CD1c-positive myeloid dendritic cell (primary cell): ENCODE data around the gene RHBDD2.
"Not testable (repeated sequence)": the region's sequence is repeated elsewhere in the genome, so short reads cannot be mapped to it uniquely, and the experiment has no call there.

ENCODE experiments used
- DNase-seq: peaks from one replicate; pipeline ENCODE4 v3.0.0-alpha.2; 2016; ENCODE audit errors: extremely low spot score

Gene RHBDD2

GRCh38 chr7:75866489-75867389 is 12.1 kb upstream of the RHBDD2 start:
- DNase-seq, result peak; percentile 67

GRCh38 chr7:75867390-75867717 is 11.5 kb upstream of the RHBDD2 start:
- no peak for DNase-seq

- DNase-seq, result no peak
Measured at GRCh38 chr7:75868153-75868552, 10.7 kb upstream of the RHBDD2 start.

- no peak for DNase-seq
Measured at GRCh38 chr7:75869776-75870379, 9.0 kb upstream of the RHBDD2 start.

- DNase-seq, result peak; percentile 59
Measured at GRCh38 chr7:75870557-75871161, 8.2 kb upstream of the RHBDD2 start.

- DNase-seq, result peak; percentile 92
Measured at GRCh38 chr7:75872073-75872782, 6.6 kb upstream of the RHBDD2 start.

- not testable (repeated sequence) for DNase-seq
Measured at GRCh38 chr7:75874180-75874579, 4.7 kb upstream of the RHBDD2 start.

- peak; percentile 34 for DNase-seq
Measured at GRCh38 chr7:75875113-75876080, 3.4 kb upstream of the RHBDD2 start.

- DNase-seq, result peak; percentile 90
Measured at GRCh38 chr7:75876126-75876881, 2.5 kb upstream of the RHBDD2 start.

- no peak for DNase-seq
Measured at GRCh38 chr7:75878312-75878768, 494 bp upstream of the RHBDD2 start.

GRCh38 chr7:75879771-75880184 is 944 bp downstream of the RHBDD2 start:
- DNase-seq, result peak; percentile 37

GRCh38 chr7:75880242-75880641 is 1.4 kb downstream of the RHBDD2 start:
- no peak for DNase-seq

GRCh38 chr7:75881436-75882095 is 2.7 kb downstream of the RHBDD2 start:
- no peak for DNase-seq

GRCh38 chr7:75883265-75883824 is 4.5 kb downstream of the RHBDD2 start:
- not testable (repeated sequence) for DNase-seq

GRCh38 chr7:75884476-75884875 is 5.6 kb downstream of the RHBDD2 start:
- DNase-seq, result no peak

GRCh38 chr7:75885036-75885435 is 6.2 kb downstream of the RHBDD2 start:
- no peak for DNase-seq

GRCh38 chr7:75887669-75888369 is 9.0 kb downstream of the RHBDD2 start:
- DNase-seq, result no peak

- no peak for DNase-seq
Measured at GRCh38 chr7:75888464-75889222, 9.8 kb downstream of the RHBDD2 start.
